ENCODE results near the gene ZSCAN10.
"Not testable (repeated sequence)": the region's sequence is repeated elsewhere in the genome, so short reads cannot be mapped to it uniquely, and the experiment has no call there.

The ZSCAN10 gene

GRCh38 chr16:3063625-3064386, 35.3 kb downstream of the ZSCAN10 start:
- DNase-seq (ENCODE audit: low read depth in 2 of 2) = no peak

GRCh38 chr16:3062553-3062952, 36.5 kb downstream of the ZSCAN10 start:
- no peak for DNase-seq (ENCODE audit: low read depth in 2 of 2)

- DNase-seq (ENCODE audit: low read depth in 2 of 2) = no peak
Observed at GRCh38 chr16:3060339-3061127, 38.6 kb downstream of the ZSCAN10 start.

GRCh38 chr16:3059723-3060242, 39.3 kb downstream of the ZSCAN10 start:
- no peak for DNase-seq (ENCODE audit: low read depth in 2 of 2)

- peak; percentile 82 to 85 for DNase-seq (ENCODE audit: low read depth in 2 of 2)
Observed at GRCh38 chr16:3059041-3059722, 39.9 kb downstream of the ZSCAN10 start.

- no peak for DNase-seq (ENCODE audit: low read depth in 2 of 2)
Observed at GRCh38 chr16:3058139-3059030, 40.7 kb downstream of the ZSCAN10 start.

GRCh38 chr16:3057181-3058138, 41.6 kb downstream of the ZSCAN10 start:
- no peak for DNase-seq (ENCODE audit: low read depth in 2 of 2)

GRCh38 chr16:3056336-3057180, 42.5 kb downstream of the ZSCAN10 start:
- no peak for DNase-seq (ENCODE audit: low read depth in 2 of 2)

GRCh38 chr16:3055734-3056115, 43.4 kb downstream of the ZSCAN10 start:
- not testable (repeated sequence) for DNase-seq (ENCODE audit: low read depth in 2 of 2)

- DNase-seq (ENCODE audit: low read depth in 2 of 2) = no peak
Observed at GRCh38 chr16:3054965-3055733, 43.9 kb downstream of the ZSCAN10 start.

GRCh38 chr16:3053330-3053710, 45.8 kb downstream of the ZSCAN10 start:
- DNase-seq (ENCODE audit: low read depth in 2 of 2) = not testable (repeated sequence)

- not testable (repeated sequence) for DNase-seq (ENCODE audit: low read depth in 2 of 2)
Observed at GRCh38 chr16:3052571-3053329, 46.3 kb downstream of the ZSCAN10 start.

GRCh38 chr16:3051494-3051893, 47.6 kb downstream of the ZSCAN10 start:
- DNase-seq (ENCODE audit: low read depth in 2 of 2) = no peak

- no peak for DNase-seq (ENCODE audit: low read depth in 2 of 2)
Observed at GRCh38 chr16:3051009-3051408, 48.1 kb downstream of the ZSCAN10 start.

- DNase-seq (ENCODE audit: low read depth in 2 of 2) = no peak
Observed at GRCh38 chr16:3050487-3050886, 48.6 kb downstream of the ZSCAN10 start.

GRCh38 chr16:3049921-3050481, 49.1 kb downstream of the ZSCAN10 start:
- DNase-seq (ENCODE audit: low read depth in 2 of 2) = no peak

- no peak for DNase-seq (ENCODE audit: low read depth in 2 of 2)
Observed at GRCh38 chr16:3047387-3047720, 51.7 kb downstream of the ZSCAN10 start.
